CD4-positive, alpha-beta T cell treated with Interleukin-15 for 4 hours (primary cell): ENCODE measurements around the gene CASP3.
A peak's percentile ranks its signal among the peaks of the same experiment; 100 is the strongest.
"Not testable (repeated sequence)": the region's sequence is repeated elsewhere in the genome, so short reads cannot be mapped to it uniquely, and the experiment has no call there.

Experiments used
- DNase-seq: peaks from one replicate; pipeline ENCODE4 v3.0.0-alpha.2; 2020; ENCODE audit warnings: low spot score

The CASP3 gene

GRCh38 chr4:184664445-184665210 is 15.4 kb upstream of the CASP3 start:
- DNase-seq = no peak

DNA sequence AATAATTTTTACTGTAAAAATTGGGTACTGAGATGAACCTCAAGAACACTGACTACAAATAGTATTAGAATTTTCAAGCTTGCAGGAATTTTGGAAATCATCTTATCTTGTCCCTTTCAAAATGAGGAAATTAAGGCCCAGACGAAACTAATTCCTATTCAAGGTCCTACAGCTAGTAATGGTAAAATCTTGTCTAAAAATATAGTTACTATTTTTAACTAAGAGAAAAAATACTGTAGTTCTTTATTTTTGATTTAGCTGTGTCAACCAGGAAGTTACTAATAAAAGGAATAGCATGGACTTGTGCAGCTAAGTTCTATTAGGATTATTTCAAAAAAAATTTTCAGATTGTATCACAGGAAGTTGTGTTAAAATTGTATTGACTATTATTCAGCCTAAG is 13.0 kb upstream of the CASP3 start:
- no peak for DNase-seq

DNA sequence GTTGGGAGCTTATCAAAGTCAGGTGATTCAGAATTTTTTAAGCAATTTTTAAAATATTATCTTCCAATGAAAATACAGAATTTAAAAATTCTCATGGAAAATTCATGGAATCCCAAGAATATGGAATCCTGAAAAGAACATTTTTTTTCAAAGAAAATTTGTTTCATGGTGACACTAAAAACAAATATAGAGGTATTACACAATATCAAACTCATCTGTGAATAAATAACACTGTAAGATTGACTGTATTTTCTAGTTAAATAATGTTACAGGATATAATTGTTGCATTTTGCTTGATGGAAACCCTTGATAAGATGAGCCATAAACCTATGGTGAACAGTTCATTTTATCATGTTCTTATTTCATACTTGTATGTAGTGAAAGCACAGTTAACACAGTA is 11.7 kb upstream of the CASP3 start:
- DNase-seq = no peak

DNA sequence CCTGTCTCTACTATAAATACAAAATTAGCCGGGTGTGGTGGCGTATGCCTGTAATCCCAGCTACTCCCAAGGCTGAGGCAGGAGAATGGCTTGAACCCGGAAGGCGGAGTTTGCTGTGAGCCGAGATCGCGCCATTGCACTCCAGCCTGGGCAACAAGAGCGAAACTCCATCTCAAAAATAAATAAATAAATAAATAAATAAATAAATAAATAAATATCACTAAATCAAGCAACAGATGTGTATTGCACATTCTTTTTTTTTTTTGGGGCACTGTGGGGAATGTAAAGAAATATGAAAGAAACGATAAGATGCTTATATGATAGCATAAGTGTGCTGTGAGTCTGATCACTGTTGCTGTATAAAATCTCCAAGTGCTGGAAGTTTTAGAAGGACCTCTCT is 8.6 kb upstream of the CASP3 start:
- not testable (repeated sequence) for DNase-seq

- DNase-seq = no peak
These were observed 7.9 kb upstream of the CASP3 start for GRCh38 chr4:184657144-184657543.

- DNase-seq = no peak
These were observed 6.9 kb upstream of the CASP3 start for GRCh38 chr4:184655889-184656869.

DNA sequence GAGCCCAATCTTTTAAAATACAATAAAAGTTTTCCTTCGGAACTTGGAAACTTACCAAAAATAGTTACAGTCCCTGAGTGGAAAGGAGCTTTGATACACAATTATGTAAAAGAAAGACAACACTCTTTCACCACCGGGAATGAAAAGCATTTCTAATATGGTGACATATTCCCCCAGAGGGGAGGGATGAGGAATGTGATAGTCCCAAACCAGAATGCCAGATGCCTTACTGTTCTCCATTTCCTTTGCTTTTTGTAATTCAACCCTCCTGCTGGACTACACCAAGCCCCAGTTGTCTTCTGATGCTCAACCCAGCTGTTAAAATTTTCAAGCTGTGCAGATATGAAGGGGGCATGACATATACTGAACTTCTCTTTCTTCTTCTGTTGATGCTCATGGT is 4.4 kb upstream of the CASP3 start:
- DNase-seq = no peak

DNA sequence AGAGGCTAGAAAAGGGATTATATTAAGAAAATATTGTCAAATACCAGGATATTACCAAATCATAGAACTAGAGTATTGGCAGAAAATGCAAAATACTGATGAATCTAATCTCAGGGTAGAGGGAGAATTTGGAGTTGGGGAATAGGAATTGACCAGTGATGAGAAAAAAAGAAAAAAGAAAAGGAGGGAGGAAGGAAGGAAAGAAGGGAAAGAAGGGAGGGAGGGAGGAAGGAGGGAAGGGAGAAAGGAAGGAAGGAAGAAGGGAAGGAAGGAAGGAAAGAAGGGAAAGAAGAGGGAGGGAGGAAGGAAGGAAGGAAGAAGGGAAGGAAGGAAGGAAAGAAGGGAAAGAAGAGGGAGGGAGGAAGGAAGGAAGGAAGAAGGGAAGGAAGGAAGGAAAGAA is 3.4 kb upstream of the CASP3 start:
- not testable (repeated sequence) for DNase-seq

DNA sequence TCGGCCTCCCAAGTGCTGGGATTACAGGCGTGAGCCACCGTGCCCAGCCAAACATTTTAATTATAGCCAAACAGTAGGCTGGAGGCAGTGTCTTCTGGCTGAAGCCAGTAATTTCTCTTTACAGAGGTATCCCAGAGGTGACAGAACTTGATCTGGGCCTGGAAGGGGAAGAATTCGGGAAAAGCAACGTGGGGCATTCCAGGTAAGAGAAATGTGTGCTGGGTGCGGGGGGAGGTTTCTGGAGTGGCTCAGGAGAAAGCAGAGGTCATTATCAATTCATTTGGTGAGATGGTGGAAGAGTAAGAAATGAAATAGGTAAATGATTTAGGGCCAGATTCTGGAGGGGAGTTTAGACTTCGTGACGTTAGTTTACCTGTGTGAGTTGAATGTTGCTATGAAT is 2.7 kb upstream of the CASP3 start:
- DNase-seq = no peak

GRCh38 chr4:184649971-184650855 is 966 bp upstream of the CASP3 start:
- no peak for DNase-seq

DNA sequence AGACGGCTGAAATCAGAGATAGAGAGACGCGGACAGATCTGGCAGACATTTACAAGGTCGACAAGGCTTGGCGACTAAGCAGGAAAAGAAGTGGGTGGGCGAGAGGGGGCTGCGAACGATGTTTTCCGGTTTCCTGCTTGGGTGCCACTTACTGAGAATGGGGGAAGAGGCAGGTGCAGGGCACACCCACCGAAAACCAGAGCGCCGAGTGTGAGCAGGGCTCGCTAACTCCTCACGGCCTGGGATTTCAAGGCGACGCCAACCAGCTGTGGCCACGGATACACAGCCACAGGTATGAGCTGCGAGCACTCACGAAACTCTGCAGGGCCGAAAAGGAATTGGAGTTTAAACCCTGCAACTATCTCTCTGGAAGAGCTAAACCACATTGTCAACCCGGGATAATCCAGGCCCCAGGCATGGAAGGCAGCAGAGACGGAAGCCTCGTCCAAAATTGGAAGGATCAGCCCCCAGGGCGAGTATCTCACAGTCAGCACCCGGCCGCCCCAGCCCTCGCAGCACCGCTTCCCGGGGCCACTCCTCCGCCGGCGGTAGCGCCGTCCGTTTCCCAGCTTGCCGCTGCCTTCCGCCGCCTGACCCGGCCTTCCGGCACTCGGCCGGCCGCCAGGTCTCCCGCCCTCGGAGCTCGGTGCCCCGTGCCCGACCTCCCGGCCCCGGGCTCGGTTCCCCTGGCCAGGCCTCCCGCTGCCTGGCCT is 778 bp downstream of the CASP3 start:
- peak; percentile 34 for DNase-seq

DNA sequence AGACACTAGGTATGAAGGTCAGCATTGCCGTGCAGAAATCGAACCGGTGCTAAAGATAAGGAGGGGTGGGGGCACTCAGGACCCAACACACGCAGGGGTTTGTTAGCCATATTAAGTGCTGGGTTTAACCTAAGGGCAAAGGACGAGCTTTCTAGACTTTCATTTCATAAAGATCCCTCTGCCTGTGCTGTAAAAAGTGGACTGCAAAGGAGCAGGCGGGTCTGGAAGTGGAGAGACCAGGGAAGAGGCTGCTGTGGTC is 1.3 kb downstream of the CASP3 start:
- no peak for DNase-seq

DNA sequence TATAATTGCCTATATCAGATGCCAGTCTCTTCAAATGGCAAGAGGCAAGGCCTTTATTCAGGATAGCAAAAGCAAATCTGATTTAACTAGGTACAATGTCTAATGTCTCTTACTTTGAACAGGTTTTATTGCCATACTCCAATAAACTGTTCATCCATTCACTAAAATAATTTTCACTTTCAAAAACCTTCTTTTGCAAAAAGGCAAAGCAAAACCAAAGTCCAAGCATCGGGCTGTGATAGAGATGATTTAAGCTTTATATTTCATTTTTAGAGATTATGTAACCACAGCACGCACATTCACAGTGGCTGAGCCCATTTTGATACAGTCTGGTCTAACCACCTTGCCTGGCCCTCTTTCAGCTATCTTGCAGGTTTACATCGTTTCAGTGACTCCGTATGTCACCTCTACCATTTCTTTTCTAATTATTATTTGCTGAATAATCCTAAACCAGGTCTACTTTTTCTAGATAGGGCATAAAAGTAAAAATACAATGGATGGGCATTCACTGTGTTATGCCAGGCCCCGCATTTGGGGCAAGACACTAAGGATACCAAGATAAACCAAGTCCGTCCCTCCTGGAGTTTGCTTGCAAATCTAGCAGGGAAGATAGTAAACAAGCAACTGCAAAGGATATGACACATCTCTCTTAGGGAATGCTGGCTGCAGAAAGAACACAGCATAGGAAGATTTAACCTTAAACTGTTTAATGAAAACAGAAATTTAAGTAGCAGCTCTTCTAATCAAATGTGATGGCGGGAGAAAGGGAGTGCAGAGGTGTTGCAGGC is 1.8 kb downstream of the CASP3 start:
- DNase-seq = no peak

DNA sequence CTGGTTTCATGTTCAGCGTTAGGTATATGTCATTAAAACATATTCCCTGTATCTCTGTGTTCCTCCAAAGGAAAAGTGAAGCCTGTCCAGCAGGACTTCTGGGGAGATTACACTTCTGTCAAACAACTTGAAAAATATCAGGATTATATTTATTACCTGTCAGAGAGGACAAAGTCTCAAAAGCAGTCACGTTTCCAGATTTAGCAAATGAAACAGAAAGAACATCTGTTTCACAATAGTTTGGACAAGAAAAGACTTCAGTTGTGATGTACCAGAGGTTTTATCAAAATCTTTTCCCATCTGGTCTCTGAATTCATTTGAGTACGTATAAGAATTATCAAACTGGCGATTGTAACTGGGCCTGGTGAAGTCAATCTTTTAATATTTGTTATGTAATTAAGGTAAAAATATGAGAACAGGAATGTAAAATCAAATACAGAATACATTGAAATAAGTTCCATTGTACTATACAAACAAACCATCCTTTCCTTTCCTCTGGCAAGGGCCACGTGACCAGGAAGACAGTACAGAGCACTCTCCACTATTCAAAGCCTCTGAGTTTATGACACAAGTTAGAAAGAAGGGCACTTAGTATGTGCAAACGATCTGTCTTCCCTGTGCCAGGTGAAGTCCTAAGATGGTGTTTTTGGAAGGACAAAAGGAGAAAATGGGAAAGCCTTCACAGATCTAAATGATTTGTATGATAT is 3.2 kb downstream of the CASP3 start:
- no peak for DNase-seq

GRCh38 chr4:184644553-184645307 is 4.5 kb downstream of the CASP3 start:
- no peak for DNase-seq

DNA sequence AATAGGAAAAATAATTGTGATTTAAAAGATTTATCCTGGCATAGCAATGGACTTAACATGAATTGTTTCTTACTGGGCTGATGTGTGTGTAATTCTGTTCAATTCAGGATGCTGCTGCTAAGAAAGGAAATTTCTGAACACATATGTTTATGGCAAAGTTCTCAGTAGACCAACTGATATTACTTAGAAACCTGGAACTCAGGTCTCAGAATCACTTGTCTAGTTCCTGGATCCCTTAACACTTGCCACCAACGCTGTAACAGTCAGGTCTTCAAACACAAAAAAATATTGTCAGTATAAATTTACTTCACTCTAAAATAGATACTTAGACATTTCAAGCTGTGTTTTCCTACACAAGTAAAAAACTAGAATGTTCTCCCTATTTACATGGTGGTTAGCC is 5.5 kb downstream of the CASP3 start:
- DNase-seq = no peak

- no peak for DNase-seq
These were observed 7.8 kb downstream of the CASP3 start for GRCh38 chr4:184641451-184641850.

GRCh38 chr4:184641022-184641421 is 8.2 kb downstream of the CASP3 start:
- no peak for DNase-seq

DNA sequence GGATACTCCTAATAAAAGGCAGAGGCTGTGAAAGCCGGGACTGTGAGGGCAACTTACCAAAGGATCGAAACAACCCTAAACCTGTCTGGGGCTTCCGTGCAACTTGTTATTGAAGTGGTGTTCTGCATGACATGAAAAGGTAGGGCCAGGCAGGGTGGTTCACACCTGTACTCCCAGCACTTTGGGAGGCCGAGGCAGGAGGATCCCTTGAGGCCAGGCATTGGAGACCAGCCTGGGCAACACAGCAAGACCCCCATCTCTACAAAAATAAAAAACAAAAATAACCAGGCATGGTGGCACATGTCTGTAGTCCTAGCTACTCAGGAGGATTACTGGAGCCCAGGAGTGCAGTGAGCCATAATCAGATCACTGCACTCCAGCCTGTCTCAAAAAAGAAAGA is 12.3 kb downstream of the CASP3 start:
- DNase-seq = no peak

GRCh38 chr4:184636144-184636543 is 13.1 kb downstream of the CASP3 start:
- DNase-seq = no peak
